Measurements from ENCODE around the gene COL15A1.
"Not testable (repeated sequence)": the region's sequence is repeated elsewhere in the genome, so short reads cannot be mapped to it uniquely, and the experiment has no call there.

COL15A1 gene

GRCh38 chr9:99092643-99093491 lies 149.2 kb downstream of the COL15A1 start:
- DNase-seq = no peak

DNA sequence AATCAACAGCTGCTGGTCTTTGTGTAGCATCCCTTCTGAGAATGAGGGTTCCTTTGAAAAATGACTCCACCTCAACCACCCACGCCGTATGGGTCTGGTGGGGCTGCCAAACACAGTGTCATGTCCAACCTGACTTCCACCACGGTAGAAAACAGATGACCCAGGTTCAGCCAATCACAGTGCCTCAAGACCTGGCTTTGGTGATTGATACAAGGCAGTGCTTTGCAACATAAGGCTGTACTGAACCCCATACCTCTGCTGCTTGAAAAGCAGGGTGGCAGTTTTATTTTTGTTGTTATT lies 149.7 kb downstream of the COL15A1 start:
- DNase-seq = no peak

- DNase-seq = no peak
Observed at GRCh38 chr9:99095565-99095964, 151.9 kb downstream of the COL15A1 start.

GRCh38 chr9:99096409-99096808 lies 152.7 kb downstream of the COL15A1 start:
- DNase-seq = no peak

DNA sequence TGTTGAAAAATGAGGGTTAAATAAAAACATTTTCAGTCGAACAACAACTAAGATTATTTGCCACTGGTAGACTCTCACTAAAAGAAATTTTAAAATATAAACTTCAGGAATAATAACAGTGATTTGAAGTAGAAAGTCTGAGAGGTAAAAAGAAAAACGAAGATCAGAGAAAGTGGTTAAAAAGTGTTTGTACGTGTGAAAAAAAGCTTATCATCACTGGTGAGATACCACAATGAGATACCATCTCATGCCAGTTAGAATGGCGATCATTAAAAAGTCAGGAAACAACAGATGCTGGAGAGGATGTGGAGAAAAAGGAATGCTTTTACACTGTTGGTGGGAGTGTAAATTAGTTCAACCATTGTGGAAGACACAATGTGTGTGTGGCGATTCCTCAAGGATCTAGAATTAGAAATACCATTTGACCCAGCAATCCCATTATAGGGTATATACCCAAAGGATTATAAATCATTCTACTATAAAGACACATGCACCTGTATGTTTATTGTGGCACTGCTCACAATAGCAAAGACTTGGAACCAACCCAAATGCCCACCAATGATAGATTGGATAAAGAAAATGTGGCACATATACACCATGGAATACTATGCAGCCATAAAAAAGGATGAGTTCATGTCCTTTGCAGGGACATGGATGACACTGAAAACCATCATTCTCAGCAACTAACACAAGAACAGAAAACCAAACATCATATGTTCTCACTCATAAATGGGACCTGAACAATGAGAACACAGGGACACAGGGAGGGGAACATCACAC lies 156.3 kb downstream of the COL15A1 start:
- not testable (repeated sequence) for DNase-seq

- no peak for DNase-seq
Observed at GRCh38 chr9:99101271-99101670, 157.6 kb downstream of the COL15A1 start.

DNA sequence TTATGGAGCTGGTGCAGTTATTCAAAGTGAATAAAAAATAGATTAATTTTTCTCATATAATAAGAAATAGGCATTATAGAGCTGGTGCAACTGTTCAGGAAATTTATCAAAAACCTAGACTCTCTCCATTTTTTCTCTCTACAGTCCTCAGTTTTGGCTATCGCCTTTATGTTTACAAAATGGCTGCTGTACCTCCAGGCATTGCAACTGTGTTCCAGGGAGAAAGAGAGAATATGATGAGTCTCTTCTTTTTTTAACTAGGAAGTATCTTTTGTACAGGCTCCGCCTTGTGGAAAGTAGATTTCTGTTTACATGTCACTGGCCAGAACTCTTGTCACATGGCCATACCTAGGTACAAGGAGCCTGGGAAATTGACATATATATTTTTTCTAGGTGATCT lies 158.1 kb downstream of the COL15A1 start:
- no peak for DNase-seq

GRCh38 chr9:99103054-99103895 lies 159.6 kb downstream of the COL15A1 start:
- DNase-seq = no peak

DNA sequence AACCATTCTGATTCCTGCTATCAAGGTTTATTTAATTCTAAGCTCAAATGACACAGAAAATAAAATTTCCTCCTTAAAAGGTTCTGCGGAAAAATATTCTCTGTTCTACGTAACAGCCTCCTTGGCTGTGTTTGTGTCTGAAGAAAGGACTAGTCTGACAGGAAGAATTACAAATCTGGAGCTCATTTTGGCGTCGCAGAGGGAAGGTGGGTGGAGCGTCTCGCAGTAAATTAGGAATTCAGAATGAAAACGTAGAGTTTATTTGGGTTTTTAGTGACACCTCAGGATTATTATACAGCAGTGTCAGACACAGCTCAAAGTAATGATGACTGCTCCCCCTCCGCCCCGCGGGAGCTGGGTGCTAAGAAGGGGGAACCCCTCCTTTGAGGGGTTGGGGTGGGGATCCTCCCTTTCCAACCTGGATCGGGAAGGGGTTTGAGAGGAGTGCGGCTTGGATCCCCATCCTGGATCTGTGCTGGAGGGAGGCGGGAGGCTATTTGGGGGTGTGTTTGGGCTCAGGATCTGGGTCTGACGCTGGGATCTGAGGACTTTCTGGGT lies 160.3 kb downstream of the COL15A1 start:
- DNase-seq = no peak

DNA sequence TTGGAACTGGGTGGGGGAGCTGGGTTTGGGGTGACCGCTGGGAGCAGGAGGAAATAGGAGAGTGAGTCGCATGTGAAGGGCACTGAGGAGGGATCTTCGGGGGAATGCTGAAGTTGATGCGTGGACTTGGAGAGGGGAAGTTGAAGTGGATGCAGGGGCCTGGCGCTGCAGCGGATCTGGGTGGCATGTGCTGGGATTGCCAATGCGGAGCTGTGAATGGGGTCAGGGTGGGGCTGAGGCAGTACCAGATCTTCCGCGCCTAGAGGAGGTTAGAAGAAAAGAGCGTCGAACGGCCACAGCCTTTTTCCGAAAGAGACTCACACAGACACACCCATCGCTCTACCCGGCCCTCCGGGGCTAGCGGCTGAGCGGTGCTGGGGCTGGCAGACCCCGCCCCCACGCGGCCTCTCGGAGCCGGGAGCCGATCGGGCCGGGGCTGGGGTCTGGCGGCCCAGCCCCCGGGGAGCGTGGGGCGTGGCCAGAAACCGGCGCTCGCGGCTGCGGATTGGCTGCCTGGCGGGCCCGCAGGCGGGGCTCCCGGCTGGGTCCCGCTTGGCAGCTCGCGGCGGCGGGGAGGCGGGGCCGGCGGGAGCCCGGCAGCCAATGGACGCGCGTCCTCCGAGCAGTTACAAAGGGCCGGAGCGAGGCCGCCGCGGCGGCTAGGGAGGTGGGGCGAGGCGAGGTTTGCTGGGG lies 160.9 kb downstream of the COL15A1 start, which contains the start of gene TGFBR1:
TGFBR1 (plus strand) TSS at position 655 of the 693 bp plus-strand sequence. CDS start 93 bp downstream, outside the sequence.
- DNase-seq = peak; percentile 79 to 82

GRCh38 chr9:99105152-99106043 lies 161.7 kb downstream of the COL15A1 start:
- DNase-seq = peak in 1 of 2 donors; percentile 79

DNA sequence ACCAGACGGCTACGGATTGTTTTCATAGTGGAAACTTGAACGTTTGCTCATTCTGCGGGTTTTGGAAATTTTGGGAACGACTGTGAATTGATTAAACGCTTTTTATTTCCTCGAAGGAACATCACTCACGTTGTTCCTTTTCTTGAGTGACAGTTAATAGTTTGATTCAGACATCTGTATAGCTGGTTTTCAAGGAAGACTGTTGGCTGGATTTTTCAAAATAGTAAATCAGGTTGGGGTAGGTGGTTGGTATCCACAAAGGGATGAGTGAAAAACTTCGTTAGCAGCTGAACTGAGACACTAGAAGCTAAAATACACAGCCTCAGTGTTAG lies 162.3 kb downstream of the COL15A1 start:
- DNase-seq = no peak

GRCh38 chr9:99107421-99107820 lies 163.7 kb downstream of the COL15A1 start:
- no peak for DNase-seq

- no peak for DNase-seq
Observed at GRCh38 chr9:99108131-99108530, 164.4 kb downstream of the COL15A1 start.

GRCh38 chr9:99109522-99109921 lies 165.8 kb downstream of the COL15A1 start:
- peak in 1 of 2 donors; percentile 64 for DNase-seq

- DNase-seq = no peak
Observed at GRCh38 chr9:99112750-99113413, 169.2 kb downstream of the COL15A1 start.

DNA sequence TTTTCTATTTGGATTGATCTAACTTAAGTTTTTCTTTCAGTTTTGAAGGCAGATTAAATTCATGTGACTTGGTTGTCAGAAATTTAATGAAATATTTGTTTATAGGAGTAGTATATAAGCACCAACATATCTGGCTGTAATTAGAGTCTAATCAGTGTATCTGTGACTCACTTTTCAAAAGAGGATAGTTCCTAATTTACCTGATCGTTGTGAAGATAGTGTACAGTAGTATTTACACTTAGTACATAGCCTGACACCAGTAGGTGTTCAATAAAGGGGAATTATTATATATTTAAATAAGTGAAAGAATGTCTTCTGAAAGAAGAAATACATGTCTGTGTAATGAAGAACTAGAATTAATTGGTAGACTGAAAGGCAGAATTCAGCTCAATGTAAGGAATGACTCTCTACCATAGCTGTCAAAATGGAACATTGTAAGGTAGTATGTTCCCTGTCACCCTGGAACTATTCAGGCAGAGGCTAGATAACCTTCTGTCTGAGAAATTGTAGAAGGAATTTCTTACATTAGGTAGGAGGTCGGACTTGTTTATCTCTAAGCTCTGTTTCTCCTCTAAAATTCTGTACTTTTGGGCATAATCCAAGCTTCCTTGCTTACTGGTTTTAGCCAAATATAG lies 169.8 kb downstream of the COL15A1 start:
- no peak for DNase-seq

DNA sequence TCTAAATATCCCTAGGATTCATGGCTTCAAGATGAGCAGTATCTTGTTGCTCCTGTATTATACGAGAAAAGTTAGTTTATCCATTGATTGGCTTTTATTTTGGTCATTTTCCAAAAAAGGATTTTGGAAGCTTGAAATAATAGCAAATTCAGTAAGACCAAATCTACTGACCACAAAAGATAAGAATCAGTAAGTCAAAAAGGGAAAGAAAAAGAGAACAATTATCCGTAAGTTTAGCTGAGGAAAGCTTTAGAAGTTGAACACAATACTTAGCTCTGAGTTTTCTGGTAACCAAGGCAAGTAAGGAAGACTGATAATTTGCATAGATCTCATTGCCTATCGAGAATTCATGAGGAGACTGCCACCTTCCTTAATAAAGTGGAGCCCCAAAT lies 170.3 kb downstream of the COL15A1 start:
- DNase-seq = no peak

DNA sequence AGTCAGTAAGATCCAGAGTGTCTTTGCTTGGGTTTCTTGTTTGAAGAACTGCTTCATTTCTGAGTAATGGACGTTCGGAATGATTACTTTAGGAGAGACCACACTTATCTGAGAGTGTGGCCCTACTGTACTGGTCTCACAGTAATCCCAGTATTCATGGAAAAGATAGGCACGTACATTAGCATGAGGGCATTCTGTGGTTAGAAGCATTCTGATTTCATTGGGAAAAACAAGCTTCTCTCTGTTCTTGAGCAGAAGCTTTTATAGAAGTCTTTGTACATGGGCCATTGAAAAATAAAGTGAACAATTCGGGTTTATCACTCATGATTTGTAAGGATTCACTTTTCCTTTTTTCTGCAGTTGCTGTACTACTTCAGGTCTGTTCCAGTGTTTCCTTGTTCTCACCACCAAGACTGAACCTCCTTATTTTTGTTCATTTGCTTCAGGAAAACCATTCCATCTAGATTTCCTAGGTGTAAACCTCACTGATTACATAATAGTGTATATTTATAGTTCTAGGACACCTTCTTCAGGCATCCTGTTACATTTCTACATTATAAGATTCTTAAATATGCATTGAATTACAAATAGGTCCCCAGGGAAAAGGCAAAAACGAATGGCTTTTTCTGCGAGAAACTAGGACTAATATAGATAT lies 171.3 kb downstream of the COL15A1 start:
- DNase-seq = no peak

DNA sequence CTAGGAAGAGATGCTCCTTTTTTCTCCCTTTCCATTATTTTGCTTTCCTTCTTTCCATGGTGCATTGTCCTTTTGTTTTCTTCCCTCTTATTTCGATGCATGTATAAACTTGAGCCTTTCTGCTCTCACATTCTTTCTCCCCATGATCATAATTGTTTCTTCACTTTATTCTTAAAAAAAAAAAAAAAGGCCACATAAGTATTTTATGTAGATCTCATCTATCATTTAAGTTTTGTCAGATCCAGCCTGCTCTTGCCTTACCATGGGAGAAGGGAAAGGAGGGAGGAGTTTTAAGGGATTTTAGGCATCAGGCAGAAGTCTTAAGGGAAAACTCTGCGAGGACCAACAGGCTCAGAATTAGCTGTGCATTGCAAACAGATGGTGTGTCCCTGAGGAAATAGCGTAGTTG lies 172.3 kb downstream of the COL15A1 start:
- no peak for DNase-seq
